Posterior cingulate gyrus (tissue), 11 donors: ENCODE data around the gene CACUL1.
"Not testable (repeated sequence)": the region's sequence is repeated elsewhere in the genome, so short reads cannot be mapped to it uniquely, and the experiment has no call there.

Experiments
- DNase-seq, 10 donors: peaks; one replicate each; pipeline versions ENCODE4 v3.0.0 to v3.0.0-alpha.2; 2020 to 2021; ENCODE audit warnings: mixed read lengths in 3 of 10
- intact Hi-C: fragments of 100-400 bp; cut with DNase I; formaldehyde crosslinking; loops from one replicate; pipeline ENCODE4 v1.15.1; 2023

Gene CACUL1

DNA sequence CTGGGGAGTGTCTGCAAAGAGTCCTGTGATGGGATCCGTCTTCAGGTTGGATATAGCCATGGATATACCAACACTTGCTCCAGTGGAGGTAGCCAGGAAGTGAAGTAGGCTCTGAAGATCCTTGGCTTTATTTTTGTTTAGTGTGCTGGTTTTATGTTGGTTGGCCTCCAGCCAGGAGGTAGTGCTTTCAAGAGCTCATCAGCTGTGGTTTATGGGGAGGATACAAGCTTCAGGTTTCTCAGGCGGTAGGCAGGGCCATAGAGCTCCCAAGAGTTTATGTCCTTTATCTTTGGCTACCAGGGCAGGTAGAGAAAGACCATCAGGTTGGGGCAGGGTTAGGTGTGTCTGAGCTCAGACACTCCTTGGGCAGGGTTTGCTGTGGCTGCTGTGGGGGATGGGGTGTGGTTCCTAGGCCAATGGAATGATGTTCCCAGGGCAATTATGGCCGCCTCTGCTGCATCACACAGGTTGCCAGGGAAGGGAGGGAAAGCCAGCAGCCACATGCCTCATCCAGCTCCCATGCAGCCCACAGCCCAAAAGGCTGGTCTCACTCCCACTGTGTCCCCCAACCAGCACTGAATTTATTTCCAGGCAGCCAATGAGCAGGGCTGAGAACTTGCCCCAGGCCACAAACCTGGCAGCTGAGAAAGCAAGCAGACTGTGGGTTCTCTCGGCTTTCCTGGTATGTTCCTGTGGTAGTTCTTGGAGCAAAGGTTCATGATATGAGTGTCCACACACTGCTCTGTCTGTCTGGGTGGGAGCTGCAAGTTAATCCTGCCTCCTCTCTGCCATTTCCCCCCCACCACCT lies 92.3 kb downstream of the CACUL1 start:
- intact Hi-C loops, result no loop called here
- DNase-seq, result no peak

DNA sequence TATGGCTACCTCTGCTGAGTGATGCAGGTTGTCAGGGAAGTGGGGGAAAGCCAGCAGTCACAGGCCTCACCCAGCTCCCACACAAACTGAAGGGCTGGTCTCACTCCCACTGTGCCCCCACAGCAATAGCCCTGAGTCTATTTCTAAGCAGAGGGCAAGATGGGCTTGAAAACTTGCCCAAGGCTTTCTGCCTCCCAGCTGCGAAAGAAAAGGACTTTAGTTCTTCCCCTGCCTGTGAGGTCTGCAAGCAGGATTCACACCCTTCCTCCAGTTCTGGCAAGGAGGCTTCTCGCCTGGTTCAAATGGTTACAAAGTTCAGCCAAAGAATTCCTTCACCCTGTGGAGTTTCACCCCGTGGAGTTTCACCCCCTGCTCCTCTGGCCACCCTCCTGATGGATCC lies 96.0 kb downstream of the CACUL1 start:
- DNase-seq, result no peak
- intact Hi-C loops, result no loop called here

DNA sequence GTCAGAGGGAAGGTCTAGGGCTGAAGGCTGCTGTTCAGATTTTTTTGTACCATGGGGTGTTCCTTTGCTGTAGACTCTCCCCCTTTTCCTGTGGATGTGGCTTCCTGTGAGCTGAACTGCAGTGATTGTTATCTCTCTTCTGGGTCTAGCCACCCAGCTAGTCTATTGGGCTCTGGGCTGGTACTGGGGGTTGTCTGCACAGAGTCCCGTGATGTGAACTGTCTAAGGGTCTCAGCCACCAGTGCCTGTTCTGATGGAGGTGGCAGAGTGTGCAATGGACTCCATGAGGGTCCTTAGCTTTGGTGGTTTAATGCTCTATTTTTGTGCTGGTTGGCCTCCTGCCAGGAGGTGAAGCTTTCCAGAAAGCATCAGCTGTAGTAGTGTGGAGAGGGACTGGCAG lies 96.6 kb downstream of the CACUL1 start:
- DNase-seq, result peak in 1 of 10 donors; percentile 49
- intact Hi-C loops, result not testable (repeated sequence)

DNA sequence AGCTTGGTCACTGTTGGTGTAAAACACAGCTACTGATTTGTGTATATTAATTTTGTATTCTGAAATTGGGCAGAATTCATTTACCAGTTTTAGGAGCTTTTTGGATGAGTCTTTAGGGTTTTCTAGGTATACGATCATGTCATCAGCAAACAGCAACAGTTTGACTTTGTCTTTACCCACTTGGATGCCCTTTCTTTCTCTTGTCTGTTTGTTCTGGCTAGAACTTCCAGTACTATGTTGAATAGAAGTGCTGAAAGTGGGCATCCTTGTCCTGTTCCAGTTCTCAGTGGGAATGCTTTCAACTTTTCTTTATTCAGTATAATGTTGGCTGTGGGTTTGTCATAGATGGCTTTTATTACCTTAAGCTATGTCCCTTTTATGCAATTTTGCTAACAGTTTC lies 109.5 kb downstream of the CACUL1 start:
- intact Hi-C loops, result not testable (repeated sequence)

DNA sequence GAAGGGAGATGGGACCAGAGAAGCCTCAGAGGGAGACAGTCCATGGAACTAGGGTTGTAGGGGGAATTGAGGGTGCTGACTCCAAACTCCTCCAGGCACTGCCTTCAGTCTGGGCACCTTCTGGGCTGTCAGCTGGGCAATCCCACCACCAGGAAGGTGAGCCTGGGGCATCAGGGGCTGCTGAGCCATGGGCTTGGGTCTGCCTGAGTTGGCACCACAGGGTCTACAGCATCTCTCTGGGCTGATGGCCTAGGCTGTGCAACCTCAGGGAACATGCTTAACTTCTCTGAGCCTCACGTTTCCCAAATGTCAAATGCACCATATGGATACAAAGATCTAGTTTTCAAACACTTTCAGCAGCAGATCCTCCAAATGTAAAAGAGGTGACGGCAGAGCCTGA lies 112.5 kb downstream of the CACUL1 start:
- intact Hi-C loops, result no loop called here
- DNase-seq, result peak in 1 of 10 donors; percentile 20

More for the DNA sequence above, 109.5 kb downstream of the CACUL1 start:
- not testable (repeated sequence) for DNase-seq

DNA sequence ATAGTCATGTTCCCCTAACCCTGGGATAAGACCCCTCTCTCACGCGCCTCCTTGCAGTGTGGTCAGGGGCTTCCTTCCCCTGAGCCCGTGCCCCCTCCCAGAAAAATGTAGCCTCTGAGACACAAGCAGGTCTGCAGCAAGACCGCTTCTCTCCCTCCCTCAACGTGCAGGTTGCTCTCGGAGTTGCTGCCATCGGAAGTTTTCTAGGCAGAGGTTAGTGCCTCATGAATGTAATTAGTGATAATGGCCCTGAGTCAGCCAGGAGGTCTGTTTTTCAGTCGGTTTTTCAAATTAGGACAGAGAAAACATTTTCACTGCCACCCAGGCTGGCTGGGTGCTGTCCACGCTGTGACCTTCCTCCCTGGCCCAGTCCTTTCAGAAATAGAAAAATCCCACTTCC lies 116.1 kb downstream of the CACUL1 start:
- intact Hi-C loops, result no loop called here
- DNase-seq, result no peak

DNA sequence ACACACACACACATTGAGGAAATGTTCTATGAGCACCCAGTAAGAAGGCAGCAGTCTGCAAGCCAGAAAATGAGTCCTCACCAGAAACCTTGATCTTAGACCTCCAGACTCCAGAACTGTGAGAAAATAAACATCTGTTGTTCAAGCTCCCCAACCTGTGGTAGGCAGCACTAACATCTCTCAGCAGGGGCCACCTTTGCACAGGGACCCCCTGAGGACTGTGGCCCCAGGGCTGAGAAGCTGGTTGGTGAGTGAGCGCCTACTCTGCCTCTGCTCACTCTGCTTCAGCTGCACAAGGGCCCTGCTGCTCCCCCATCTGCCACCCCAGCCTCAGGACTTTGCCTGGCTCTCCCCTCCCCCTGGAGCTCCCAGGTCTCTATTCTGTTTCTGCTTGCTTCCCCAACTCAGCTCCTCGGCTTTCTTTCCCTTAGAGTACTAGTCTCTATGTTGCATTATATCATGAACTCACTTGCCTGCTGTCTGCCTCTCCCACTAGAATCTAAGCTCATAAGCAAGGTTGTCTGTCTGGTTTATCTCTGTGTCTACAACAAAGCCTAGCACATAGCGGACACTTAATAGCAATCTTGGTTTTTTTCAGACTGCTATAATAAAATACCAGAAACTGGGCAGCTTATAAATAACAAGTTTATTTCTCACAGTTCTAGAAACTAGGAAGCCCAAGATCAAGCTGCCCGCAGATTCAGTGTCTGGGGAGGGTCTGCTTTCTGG lies 118.9 kb downstream of the CACUL1 start:
- intact Hi-C loops, result no loop called here
- DNase-seq, result no peak

DNA sequence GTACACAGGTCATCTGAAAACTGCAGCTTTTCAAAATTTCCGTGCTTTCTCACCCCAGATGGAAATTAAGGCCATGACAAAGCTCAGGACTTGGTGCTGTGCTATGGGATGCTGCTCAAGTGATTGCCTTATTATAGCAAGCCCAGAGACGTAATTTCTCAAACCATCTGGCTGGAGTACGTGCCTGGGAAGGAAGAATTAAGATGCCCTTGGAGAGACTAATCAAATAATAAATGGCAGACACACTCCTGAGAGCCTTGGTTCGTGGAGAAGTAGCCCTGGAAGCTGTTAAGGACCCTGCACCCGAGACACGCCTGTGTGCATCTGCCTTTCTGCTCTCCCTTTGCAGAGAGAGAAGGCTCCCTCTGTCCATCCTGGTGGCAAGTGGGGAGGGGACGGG lies 121.0 kb downstream of the CACUL1 start:
- DNase-seq, result no peak
- intact Hi-C loops, result no loop called here

DNA sequence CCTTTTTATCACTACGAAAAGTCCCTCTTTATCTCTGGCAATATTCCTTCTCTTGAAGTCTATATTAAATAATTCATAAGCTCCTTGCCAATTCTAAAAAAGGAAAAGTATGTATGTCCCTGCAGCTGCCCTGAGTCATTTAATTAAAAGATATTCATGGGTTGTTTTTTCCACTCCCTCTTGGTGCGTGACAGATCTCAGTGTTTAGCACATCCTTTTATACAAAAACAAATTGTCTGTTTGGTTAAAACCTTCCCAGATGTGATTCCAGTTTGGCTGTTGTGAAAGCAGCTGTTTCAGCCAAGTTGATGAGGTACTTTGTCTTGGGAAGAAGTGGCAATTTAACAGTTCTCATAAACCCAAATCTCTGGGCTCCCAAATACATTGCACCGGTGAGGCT lies 125.6 kb downstream of the CACUL1 start:
- intact Hi-C loops, result no loop called here

DNA sequence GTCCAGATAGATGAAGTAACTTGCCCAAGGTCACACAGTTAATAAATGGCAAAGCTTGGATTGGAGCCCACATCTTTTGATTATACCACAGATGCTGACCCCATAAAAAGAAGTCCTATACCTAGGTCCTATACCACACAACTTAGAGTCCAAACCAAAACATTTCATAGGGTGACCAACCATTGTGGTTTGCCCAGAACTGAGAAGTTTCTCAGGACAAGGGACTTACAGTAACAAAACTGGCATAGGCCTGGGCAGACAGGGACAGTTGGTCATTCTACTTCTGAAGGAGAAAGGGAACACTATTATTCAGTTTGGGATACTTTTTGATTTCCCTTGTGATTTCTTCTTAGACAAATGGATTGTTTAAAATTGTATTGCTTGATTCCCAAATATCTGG lies 126.4 kb downstream of the CACUL1 start:
- DNase-seq, result no peak

More for the DNA sequence above, 125.6 kb downstream of the CACUL1 start:
- no peak for DNase-seq

DNA sequence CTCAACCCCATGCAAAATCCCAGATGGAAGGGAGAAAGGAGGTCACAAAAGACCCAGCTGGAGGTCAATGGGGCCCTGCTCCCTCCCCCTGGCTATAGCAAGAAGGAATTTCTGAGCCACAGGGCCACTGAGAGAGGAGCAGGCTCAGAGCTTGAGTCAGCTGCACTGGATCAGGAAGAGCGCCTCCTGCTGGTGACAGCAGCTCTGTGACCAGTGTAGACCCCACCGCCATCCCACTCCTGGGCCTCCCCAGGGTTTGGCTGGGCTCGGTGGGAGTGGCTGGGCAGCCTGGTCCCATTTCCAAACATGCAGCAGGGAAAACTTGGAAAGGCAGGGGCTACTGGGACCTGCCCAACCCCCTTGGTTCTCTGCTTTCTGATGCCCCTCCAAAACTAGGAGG lies 127.8 kb downstream of the CACUL1 start:
- DNase-seq, result no peak
- intact Hi-C loops, result no loop called here

More for the DNA sequence above, 126.4 kb downstream of the CACUL1 start:
- intact Hi-C loops, result no loop called here
